ENCODE data around the gene ITPRIPL2. TPM values are rescaled to one million over a fixed set of nuclear protein-coding genes. Genes with fewer than 3 reads are reported as not detected.

The ITPRIPL2 gene
- total RNA-seq, 2 donors from 2014 or later = 11.2 to 31.9 TPM

- Mint-ChIP-seq H3K4me1 (ENCODE audit: low read depth in 2 of 2) (peaks cover 5 to 10% of the 10 kb centered on the region in 2 donors), H3K36me3 (no peaks in the 10 kb centered on the region), H3K27ac (no peak overlapping the region), H3K27me3 (peaks cover 5 to 13% of the 10 kb centered on the region in 2 donors), H3K9me3 (no peaks in the 10 kb centered on the region), H3K4me3 (no peak overlapping the region)
- DNase-seq (ENCODE audit: low spot score) = no peak
- ATAC-seq = no peak
These were observed 22.2 kb downstream of the ITPRIPL2 start for GRCh38 chr16:19135896-19136438.

GRCh38 chr16:19136549-19137196, 22.9 kb downstream of the ITPRIPL2 start:
- Mint-ChIP-seq H3K4me1 (ENCODE audit: low read depth in 2 of 2) (peaks cover 0 to 2% of the 10 kb centered on the region in 2 donors), H3K27ac (no peak overlapping the region), H3K27me3 (peaks cover 5 to 15% of the 10 kb centered on the region in 2 donors), H3K36me3 (no peaks in the 10 kb centered on the region), H3K4me3 (no peak overlapping the region), H3K9me3 (no peaks in the 10 kb centered on the region)
- DNase-seq (ENCODE audit: low spot score) (no peak), ATAC-seq (no peak)

GRCh38 chr16:19137201-19138128, 23.7 kb downstream of the ITPRIPL2 start:
- Mint-ChIP-seq H3K36me3 (no peaks in the 10 kb centered on the region), H3K27me3 (peaks cover 5 to 15% of the 10 kb centered on the region in 2 donors)
- no peak for ATAC-seq

GRCh38 chr16:19138601-19139000, 24.8 kb downstream of the ITPRIPL2 start:
- Mint-ChIP-seq H3K27me3 (peaks cover 5 to 15% of the 10 kb centered on the region in 2 donors), H3K4me3 (no peak overlapping the region), H3K4me1 (ENCODE audit: low read depth in 2 of 2) (no peaks in the 10 kb centered on the region), H3K9me3 (no peaks in the 10 kb centered on the region), H3K36me3 (no peaks in the 10 kb centered on the region), H3K27ac (no peak overlapping the region)
- DNase-seq (ENCODE audit: low spot score) = no peak
- no peak for ATAC-seq

More at GRCh38 chr16:19137201-19138128, 23.7 kb downstream of the ITPRIPL2 start:
- Mint-ChIP-seq H3K9me3 (no peaks in the 10 kb centered on the region), H3K4me3 (no peak overlapping the region), H3K27ac (no peak overlapping the region), H3K4me1 (ENCODE audit: low read depth in 2 of 2) (no peaks in the 10 kb centered on the region)
- DNase-seq (ENCODE audit: low spot score) = no peak

GRCh38 chr16:19139436-19140091, 25.8 kb downstream of the ITPRIPL2 start:
- peaks cover 7 to 17% of the 10 kb centered on the region in 2 donors for H3K27me3 Mint-ChIP-seq
- H3K27ac Mint-ChIP-seq = no peak overlapping the region
- no peak overlapping the region for H3K4me3 Mint-ChIP-seq
- H3K36me3 Mint-ChIP-seq = no peaks in the 10 kb centered on the region
- DNase-seq (ENCODE audit: low spot score) (no peak), ATAC-seq (no peak)
- no peaks in the 10 kb centered on the region for H3K4me1 Mint-ChIP-seq (ENCODE audit: low read depth in 2 of 2)
- no peaks in the 10 kb centered on the region for H3K9me3 Mint-ChIP-seq

GRCh38 chr16:19140396-19140795, 26.6 kb downstream of the ITPRIPL2 start:
- no peak overlapping the region for H3K4me3 Mint-ChIP-seq
- H3K27me3 Mint-ChIP-seq = peaks cover 11 to 22% of the 10 kb centered on the region in 2 donors
- no peaks in the 10 kb centered on the region for H3K36me3 Mint-ChIP-seq
- H3K4me1 Mint-ChIP-seq (ENCODE audit: low read depth in 2 of 2) = no peaks in the 10 kb centered on the region
- no peaks in the 10 kb centered on the region for H3K9me3 Mint-ChIP-seq
- ATAC-seq = no peak
- H3K27ac Mint-ChIP-seq = no peak overlapping the region
- DNase-seq (ENCODE audit: low spot score) = no peak

GRCh38 chr16:19142939-19143598, 29.3 kb downstream of the ITPRIPL2 start:
- Mint-ChIP-seq H3K27ac (no peak overlapping the region), H3K36me3 (no peaks in the 10 kb centered on the region), H3K27me3 (peaks cover 11 to 22% of the 10 kb centered on the region in 2 donors), H3K9me3 (no peaks in the 10 kb centered on the region), H3K4me1 (ENCODE audit: low read depth in 2 of 2) (no peaks in the 10 kb centered on the region), H3K4me3 (no peak overlapping the region)
- DNase-seq (ENCODE audit: low spot score) (no peak), ATAC-seq (no peak)

- Mint-ChIP-seq H3K4me3 (no peak overlapping the region), H3K4me1 (ENCODE audit: low read depth in 2 of 2) (no peaks in the 10 kb centered on the region), H3K36me3 (no peaks in the 10 kb centered on the region), H3K27me3 (peaks cover 10 to 22% of the 10 kb centered on the region in 2 donors), H3K27ac (no peak overlapping the region), H3K9me3 (no peaks in the 10 kb centered on the region)
- DNase-seq (ENCODE audit: low spot score) = no peak
- no peak for ATAC-seq
These were observed 29.8 kb downstream of the ITPRIPL2 start for GRCh38 chr16:19143599-19143956.

- ATAC-seq = no peak
- Mint-ChIP-seq H3K36me3 (no peaks in the 10 kb centered on the region), H3K4me3 (no peak overlapping the region), H3K27me3 (peaks cover 6 to 23% of the 10 kb centered on the region in 2 donors), H3K27ac (no peak overlapping the region), H3K4me1 (ENCODE audit: low read depth in 2 of 2) (no peaks in the 10 kb centered on the region), H3K9me3 (peaks cover 4% of the 10 kb centered on the region)
- no peak for DNase-seq (ENCODE audit: low spot score)
These were observed 31.2 kb downstream of the ITPRIPL2 start for GRCh38 chr16:19145010-19145409.

- Mint-ChIP-seq H3K9me3 (peaks cover 4% of the 10 kb centered on the region), H3K27ac (no peak overlapping the region)
- no peak for ATAC-seq
These were observed 33.4 kb downstream of the ITPRIPL2 start for GRCh38 chr16:19147126-19147525.

GRCh38 chr16:19147627-19148026, 33.9 kb downstream of the ITPRIPL2 start:
- Mint-ChIP-seq H3K9me3 (peaks cover 4% of the 10 kb centered on the region), H3K36me3 (no peaks in the 10 kb centered on the region), H3K27ac (no peak overlapping the region), H3K27me3 (peaks cover 15 to 17% of the 10 kb centered on the region in 2 donors), H3K4me3 (no peak overlapping the region), H3K4me1 (ENCODE audit: low read depth in 2 of 2) (no peaks in the 10 kb centered on the region)
- no peak for ATAC-seq
- no peak for DNase-seq (ENCODE audit: low spot score)

More at GRCh38 chr16:19147126-19147525, 33.4 kb downstream of the ITPRIPL2 start:
- Mint-ChIP-seq H3K4me3 (no peak overlapping the region), H3K36me3 (no peaks in the 10 kb centered on the region), H3K4me1 (ENCODE audit: low read depth in 2 of 2) (no peaks in the 10 kb centered on the region), H3K27me3 (peaks cover 15 to 17% of the 10 kb centered on the region in 2 donors)
- DNase-seq (ENCODE audit: low spot score) = no peak

- H3K27me3 Mint-ChIP-seq = peaks cover 17 to 19% of the 10 kb centered on the region in 2 donors
- no peaks in the 10 kb centered on the region for H3K4me1 Mint-ChIP-seq (ENCODE audit: low read depth in 2 of 2)
- no peak overlapping the region for H3K27ac Mint-ChIP-seq
- H3K4me3 Mint-ChIP-seq = no peak overlapping the region
- no peak for ATAC-seq
- DNase-seq (ENCODE audit: low spot score) = no peak
- H3K9me3 Mint-ChIP-seq = peaks cover 4% of the 10 kb centered on the region
- no peaks in the 10 kb centered on the region for H3K36me3 Mint-ChIP-seq
These were observed 34.4 kb downstream of the ITPRIPL2 start for GRCh38 chr16:19148189-19148588.

- ATAC-seq = no peak
- DNase-seq (ENCODE audit: low spot score) = no peak
- Mint-ChIP-seq H3K9me3 (peaks cover 4% of the 10 kb centered on the region), H3K4me1 (ENCODE audit: low read depth in 2 of 2) (no peaks in the 10 kb centered on the region), H3K4me3 (no peak overlapping the region), H3K36me3 (no peaks in the 10 kb centered on the region), H3K27ac (no peak overlapping the region), H3K27me3 (peaks cover 16 to 17% of the 10 kb centered on the region in 2 donors)
These were observed 37.5 kb downstream of the ITPRIPL2 start for GRCh38 chr16:19151310-19151709.
